ENCODE results near the gene TOMM20.

GRCh38 chr1:235075048-235075776 is 53.4 kb downstream of the TOMM20 start:
- TF ChIP-seq POLR2AphosphoS5 (IDR thresholded peaks at IDR 0.05; ENCODE audit: borderline replicate concordance, low read depth, low read length) (no peak), EZH2 (IDR thresholded peaks at IDR 0.05) (no peak), FOXP2 (optimal IDR thresholded peaks at IDR 0.05; ENCODE audit: control extremely low read depth, extremely low read length, insufficient read depth) (no peak)

Measured in SK-N-MC (cell line).